Motor neuron (in vitro differentiated cells): ENCODE results near the gene TCAP. TPM values are rescaled to one million over a fixed set of nuclear protein-coding genes. Genes with fewer than 3 reads are reported as not detected.
A peak's percentile ranks its signal among the peaks of the same experiment; 100 is the strongest.
"Not testable (repeated sequence)": the region's sequence is repeated elsewhere in the genome, so short reads cannot be mapped to it uniquely, and the experiment has no call there.

Experiments
- ATAC-seq, 8 experiments: fragments of 200-7000 bp; cut with Tn5 transposase; replicated peaks in 6 of 8; 2 replicates each; pipeline ENCODE4 v1.8.0; 2021; ENCODE audit warnings: mild to moderate bottlenecking in 8 of 8, moderate library complexity in 8 of 8
- H3K27ac ChIP-seq, 2 donors: fragments of 250-450 bp; sonication (Bioruptor Pico); 2 replicates each; pipeline ENCODE4 v1.9.0; 2021; ENCODE audit warnings: antibody characterized with exemption in 2 of 2, mild to moderate bottlenecking in 2 of 2, moderate library complexity in 1 of 2
- H3K4me1 ChIP-seq, 2 donors: fragments of 250-450 bp; sonication (Bioruptor Pico); replicated peaks in 1 of 2; 2 replicates each; pipeline ENCODE4 v1.6.1; 2021; ENCODE audit warnings: antibody characterized with exemption in 2 of 2, mild to moderate bottlenecking in 2 of 2, moderate library complexity in 1 of 2
- H3K4me3 ChIP-seq, 5 donors: fragments of 250-450 bp; sonication (Bioruptor Pico); 2 replicates each; pipeline ENCODE4 v1.9.0; 2021; ENCODE audit warnings: antibody characterized with exemption in 5 of 5, mild to moderate bottlenecking in 5 of 5, moderate library complexity in 4 of 5
- WGBS, 10 experiments: fragments of 450-650 bp; shearing (Covaris generic); methylation state at CpG; one replicate each; pipeline ENCODE4 v1.0.0; 2022; 5-methylcytosine and 5-hydroxymethylcytosine counted together
- in situ Hi-C, 9 experiments: fragments of 400-800 bp; cut with MboI; loops; one replicate each; pipeline ENCODE4 v1.15.0; 2021; ENCODE audit warnings: low sequenced_read_pairs in 9 of 9, low pct_unique_long_range_greater_than_20kb in 2 of 9; ENCODE audit not compliant: unreplicated experiment in 9 of 9
- total RNA-seq, 8 experiments: library from RNA; unstranded; fragments of 300-600 nt; gene quantifications; 2 replicates each; pipeline versions ENCODE4 v1.2.3 to v1.2.4, GENCODE V29; 2022

The TCAP gene
- total RNA-seq, 8 experiments from 2014 or later = 0.27 to 2.8 (median 1.2) TPM

DNA sequence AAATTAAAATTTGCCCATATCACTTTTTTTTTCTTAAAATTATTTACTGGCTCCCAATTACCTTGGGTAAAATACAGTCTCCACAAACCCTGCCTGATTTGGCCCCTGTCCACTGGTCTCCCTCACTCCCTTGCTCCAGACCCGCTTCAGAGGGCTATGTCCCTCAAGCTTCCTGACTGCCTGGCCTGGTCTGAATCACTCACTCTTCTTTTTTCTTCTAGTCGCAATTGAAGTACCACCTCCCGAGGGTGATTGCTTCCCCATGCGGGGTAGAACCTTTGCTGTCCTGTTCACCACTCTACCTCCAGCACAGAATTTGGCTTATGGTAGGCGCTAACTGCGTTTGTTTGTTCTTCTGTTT, 23.3 kb downstream of the TCAP start:
- peaks cover 6 to 11% of the 10 kb centered on the region in 2 donors for H3K4me1 ChIP-seq
- ATAC-seq = no peak
- in situ Hi-C loops = no loop called here
- WGBS, 10 experiments = 0 to 67% (median 36%) methylated on average over 1 to 6 of the region's 6 CpGs; no CpG with 5 or more reads in 2 of the 10 experiments
- peak overlapping the region; percentile 44 to 99 (median 55) for H3K4me3 ChIP-seq
- peak overlapping the region in 1 of 2 donors; percentile 100 for H3K27ac ChIP-seq

DNA sequence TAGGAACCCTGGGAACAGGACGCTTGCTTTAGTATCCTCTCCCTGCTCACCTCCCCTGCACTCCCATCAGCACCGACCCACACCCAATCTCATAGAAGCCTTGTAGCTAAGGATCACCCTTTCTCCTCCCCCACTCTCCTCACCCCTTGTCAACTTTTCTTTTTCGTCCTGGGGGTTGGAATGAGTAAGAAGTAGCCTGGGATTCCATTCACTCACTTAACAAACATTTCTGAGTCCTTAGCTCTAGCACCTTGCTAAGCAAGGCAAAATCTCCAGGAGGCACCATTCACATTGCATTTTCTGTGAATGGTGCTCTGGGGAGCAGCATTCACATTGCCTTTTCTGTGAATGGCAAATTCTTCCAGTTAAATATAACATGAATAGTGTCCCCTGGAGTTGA, 23.8 kb downstream of the TCAP start:
- peak overlapping the region in 3 of 5 donors; percentile 44 to 59 (median 55) for H3K4me3 ChIP-seq
- ATAC-seq = no peak
- peaks cover 6 to 11% of the 10 kb centered on the region in 2 donors for H3K4me1 ChIP-seq
- no peak overlapping the region for H3K27ac ChIP-seq
- in situ Hi-C loops = no loop called here
- WGBS, 10 experiments = 0 to 83% (median 18%) methylated on average over 1 to 2 of the region's 3 CpGs; no CpG with 5 or more reads in 3 of the 10 experiments

DNA sequence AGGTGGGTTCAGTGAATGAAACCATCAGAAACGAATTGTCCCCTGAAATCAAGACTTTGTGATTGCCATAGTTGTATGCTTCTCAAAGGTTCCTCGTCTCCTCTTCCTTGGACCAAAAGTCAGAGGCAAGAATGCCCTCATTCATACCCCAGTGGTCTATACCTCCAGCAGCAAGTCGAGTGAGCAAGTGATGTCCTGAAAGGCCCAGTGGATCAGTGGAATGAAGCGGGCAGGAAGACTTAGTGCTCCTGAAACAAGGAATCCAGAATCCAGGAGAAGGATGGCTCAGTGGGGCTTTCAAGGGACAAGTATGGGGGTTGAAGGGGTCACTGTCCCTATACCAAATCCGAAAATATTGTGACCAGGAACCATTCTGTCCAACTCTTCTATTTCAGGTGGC, 29.4 kb downstream of the TCAP start:
- Histone ChIP-seq H3K27ac (no peak overlapping the region), H3K4me1 (peaks cover 9 to 23% of the 10 kb centered on the region in 2 donors), H3K4me3 (no peak overlapping the region)
- WGBS, 10 experiments = 54 to 100% (median 88%) methylated on average over 1 to 5 of the region's 5 CpGs; no CpG with 5 or more reads in 1 of the 10 experiments
- ATAC-seq = no peak
- in situ Hi-C loops = no loop called here

DNA sequence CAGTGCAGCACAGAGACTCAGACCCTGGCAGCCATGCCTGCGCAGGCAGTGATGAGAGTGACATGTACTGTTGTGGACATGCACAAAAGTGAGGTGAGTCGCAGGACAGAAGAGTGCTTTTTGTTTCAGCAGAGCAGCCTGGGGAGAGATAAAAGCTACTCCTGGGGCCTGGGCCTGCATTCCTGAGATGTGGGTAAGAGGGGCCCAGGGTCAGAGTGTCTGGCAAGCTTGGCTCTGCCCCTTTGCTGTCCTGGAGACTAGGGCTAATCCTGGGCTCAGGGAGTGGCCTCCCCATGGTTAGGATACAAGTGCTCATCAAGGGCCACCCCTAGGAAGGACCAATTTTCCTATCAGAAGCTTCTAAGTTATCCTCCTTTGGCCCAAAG, 29.9 kb downstream of the TCAP start:
- in situ Hi-C loops = no loop called here
- WGBS, 10 experiments = 70 to 100% (median 100%) methylated on average over 1 to 2 of the region's 2 CpGs; no CpG with 5 or more reads in 7 of the 10 experiments
- H3K27ac ChIP-seq = no peak overlapping the region
- peak in 1 of 8 experiments; percentile 2 for ATAC-seq
- H3K4me1 ChIP-seq = peaks cover 9 to 23% of the 10 kb centered on the region in 2 donors
- H3K4me3 ChIP-seq = no peak overlapping the region

DNA sequence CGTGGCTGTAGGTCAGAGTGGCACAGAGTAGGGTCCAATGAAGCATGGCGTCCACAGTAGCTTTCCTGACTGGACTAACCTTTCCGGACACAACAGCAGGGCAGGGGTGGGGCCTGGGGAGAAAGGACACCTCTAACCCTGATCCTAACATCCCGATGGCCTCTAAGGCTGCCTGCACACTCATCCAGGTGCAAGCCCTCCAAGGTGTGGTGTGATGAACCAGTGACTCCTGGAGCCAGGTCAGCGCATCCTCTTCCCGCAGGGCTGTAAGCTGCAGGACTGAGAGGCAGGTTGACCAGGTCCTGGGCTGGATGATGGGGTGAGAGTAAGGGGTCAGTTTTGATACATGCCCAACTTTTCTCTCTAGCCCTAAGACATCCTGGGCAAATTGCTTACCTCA, 31.6 kb downstream of the TCAP start:
- 80 to 100% methylated on average over 1 of the region's 6 CpGs; no CpG with 5 or more reads in 8 of the 10 experiments for WGBS, 10 experiments
- Histone ChIP-seq H3K4me3 (no peak overlapping the region), H3K4me1 (peaks cover 9 to 28% of the 10 kb centered on the region in 2 donors), H3K27ac (no peak overlapping the region)
- no peak for ATAC-seq
- in situ Hi-C loops = no loop called here

DNA sequence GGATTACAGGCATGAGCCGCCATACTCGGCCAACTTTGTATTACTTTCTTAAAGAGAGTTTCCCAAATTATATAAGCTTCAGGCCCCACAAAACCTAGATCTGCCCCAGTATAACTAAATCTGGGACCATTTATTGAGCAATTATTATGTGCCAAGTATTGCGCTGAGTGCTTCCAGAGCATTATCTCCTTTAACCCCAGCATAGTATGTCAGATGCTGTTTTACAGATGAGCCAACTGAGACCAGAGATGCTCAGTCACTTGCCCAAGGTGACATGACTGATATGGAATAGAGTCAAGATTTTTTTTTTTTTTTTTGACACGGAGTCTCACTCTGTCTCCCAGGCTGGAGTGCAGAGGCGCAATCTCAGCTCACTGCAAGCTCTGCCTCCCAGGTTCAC, 32.8 kb downstream of the TCAP start:
- Histone ChIP-seq H3K4me1 (peaks cover 9 to 33% of the 10 kb centered on the region in 2 donors), H3K4me3 (no peak overlapping the region), H3K27ac (no peak overlapping the region)
- ATAC-seq = no peak
- in situ Hi-C loops = no loop called here
- 82 to 100% (median 100%) methylated on average over 1 to 4 of the region's 5 CpGs; no CpG with 5 or more reads in 3 of the 10 experiments for WGBS, 10 experiments

DNA sequence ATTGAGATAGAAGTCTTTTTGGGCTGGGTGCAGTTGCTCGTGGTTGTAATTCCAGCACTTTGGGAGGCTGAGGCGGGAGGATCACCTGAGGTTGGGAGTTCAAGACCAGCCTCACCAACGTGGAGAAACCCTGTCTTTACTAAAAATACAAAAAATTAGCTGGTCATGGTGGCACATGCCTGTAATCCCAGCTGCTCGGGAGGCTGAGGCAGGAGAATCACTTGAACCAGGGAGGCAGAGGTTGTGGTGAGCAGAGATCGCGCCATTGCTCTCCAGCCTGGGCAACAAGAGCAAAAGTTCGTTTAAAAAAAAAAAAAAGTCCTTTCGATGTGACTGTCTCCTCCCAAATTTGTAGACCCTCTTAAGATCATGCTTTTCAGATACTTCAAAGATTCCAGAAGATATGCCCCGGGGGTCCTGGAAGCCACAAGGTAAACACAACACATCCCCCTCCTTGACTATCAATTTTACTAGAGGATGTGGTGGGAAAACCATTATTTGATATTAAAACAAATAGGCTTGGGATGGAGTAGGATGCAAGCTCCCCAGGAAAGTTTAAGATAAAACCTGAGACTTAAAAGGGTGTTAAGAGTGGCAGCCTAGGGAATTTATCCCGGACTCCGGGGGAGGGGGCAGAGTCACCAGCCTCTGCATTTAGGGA, 34.1 kb downstream of the TCAP start:
- 15 to 70% (median 28%) methylated on average over 3 to 11 of the region's 11 CpGs; no CpG with 5 or more reads in 1 of the 10 experiments for WGBS, 10 experiments
- H3K27ac ChIP-seq, ATAC-seq, in situ Hi-C loops: not testable (repeated sequence)
- peak overlapping the region; percentile 28 to 50 (median 47) for H3K4me3 ChIP-seq
- H3K4me1 ChIP-seq = peaks cover 9 to 36% of the 10 kb centered on the region in 2 donors

DNA sequence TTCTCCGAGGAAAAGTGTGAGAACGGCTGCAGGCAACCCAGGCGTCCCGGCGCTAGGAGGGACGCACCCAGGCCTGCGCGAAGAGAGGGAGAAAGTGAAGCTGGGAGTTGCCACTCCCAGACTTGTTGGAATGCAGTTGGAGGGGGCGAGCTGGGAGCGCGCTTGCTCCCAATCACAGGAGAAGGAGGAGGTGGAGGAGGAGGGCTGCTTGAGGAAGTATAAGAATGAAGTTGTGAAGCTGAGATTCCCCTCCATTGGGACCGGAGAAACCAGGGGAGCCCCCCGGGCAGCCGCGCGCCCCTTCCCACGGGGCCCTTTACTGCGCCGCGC, 34.6 kb downstream of the TCAP start, which contains the start of gene ERBB2:
ERBB2 (plus strand) TSS at position 247 of the 330 bp plus-strand sequence. CDS start 175 bp downstream, outside the sequence.
- in situ Hi-C loops = no loop called here
- 0 to 3% (median 0%) methylated on average over 2 to 8 of the region's 20 CpGs; no CpG with 5 or more reads in 4 of the 10 experiments for WGBS, 10 experiments
- Histone ChIP-seq H3K27ac (peak within 1 kb of the TSS in 1 of 2 donors; percentile 62), H3K4me1 (peaks cover 9 to 36% of the 10 kb centered on the region in 2 donors), H3K4me3 (peak within 1 kb of the TSS; percentile 28 to 50 (median 47))
- ATAC-seq = peak; percentile 58 to 92 (median 67)

DNA sequence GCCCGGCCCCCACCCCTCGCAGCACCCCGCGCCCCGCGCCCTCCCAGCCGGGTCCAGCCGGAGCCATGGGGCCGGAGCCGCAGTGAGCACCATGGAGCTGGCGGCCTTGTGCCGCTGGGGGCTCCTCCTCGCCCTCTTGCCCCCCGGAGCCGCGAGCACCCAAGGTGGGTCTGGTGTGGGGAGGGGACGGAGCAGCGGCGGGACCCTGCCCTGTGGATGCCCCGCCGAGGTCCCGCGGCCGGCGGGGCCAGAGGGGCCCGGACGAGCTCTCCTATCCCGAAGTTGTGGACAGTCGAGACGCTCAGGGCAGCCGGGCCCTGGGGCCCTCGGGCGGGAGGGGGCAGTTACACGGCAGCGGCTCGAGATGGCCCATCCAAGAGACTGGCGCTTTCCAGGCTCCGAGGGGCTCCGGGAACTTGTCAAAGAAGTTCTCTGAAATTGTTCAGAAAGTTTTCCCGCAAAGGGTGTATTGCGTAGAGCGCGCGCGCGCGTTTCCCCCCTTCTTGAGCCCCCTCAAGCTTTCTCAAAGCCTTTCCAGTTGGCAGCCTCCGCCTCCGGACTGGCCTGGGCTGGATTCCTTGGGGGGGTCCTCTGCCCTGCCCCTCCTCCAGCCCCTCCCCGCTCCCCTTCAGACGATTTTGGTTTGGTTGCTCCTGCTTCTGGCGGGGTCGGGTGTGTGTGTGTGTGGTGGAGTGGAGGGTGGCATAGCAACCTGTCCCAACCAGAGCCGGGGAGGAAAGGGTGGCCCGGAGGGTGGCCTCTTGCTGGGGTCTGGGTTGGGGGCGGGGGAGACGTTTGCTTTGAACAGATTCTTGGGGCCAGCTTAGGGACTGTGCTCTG, 35.2 kb downstream of the TCAP start:
- in situ Hi-C loops = no loop called here
- Histone ChIP-seq H3K27ac (peak overlapping the region in 1 of 2 donors; percentile 62), H3K4me1 (peaks cover 6 to 30% of the 10 kb centered on the region in 2 donors), H3K4me3 (peak overlapping the region; percentile 28 to 50 (median 47))
- WGBS, 10 experiments = 0 to 13% (median 10%) methylated on average over 1 to 7 of the region's 57 CpGs; no CpG with 5 or more reads in 7 of the 10 experiments
- peak; percentile 50 to 77 (median 62) for ATAC-seq

DNA sequence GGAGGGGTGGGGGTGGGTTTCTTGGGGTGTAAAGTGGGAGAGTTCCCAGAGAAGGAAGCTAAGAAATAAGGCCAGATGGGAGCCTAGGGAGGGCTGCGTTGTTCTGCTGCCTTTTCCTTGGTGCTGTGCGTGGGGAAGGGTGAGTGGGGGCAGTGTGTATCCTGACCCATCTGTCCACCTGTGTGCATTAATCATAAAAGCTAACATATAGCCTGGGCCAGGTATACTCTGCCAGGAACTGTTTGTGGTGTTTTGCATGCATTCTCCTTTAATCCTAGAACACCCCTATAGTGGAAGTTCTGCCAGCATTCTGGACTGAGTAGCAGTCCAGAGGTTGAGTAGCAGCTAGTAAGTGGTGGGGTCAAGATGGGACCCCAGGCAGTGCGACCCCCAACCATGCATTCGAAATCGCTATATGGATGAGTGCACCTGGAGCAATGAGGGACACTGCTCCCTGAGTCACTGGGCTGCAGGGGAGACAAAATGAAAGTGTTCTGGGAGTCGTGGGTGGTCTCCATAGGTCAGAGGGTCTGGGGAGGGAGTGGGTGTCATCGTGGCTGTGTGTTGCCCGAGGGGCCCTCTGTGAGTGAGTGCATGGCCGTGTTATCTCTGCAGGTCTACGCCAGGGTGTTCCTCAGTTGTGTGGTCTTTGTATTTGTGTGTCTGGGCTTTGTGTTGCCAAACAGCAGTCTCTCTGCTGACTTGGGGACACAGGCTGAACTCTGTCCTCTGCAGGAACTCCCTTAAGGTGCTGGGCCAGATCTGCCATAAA, 36.0 kb downstream of the TCAP start:
- WGBS, 10 experiments = 0 to 50% (median 0%) methylated on average over 1 to 3 of the region's 10 CpGs; no CpG with 5 or more reads in 5 of the 10 experiments
- ATAC-seq = no peak
- Histone ChIP-seq H3K4me1 (peaks cover 0 to 22% of the 10 kb centered on the region in 2 donors), H3K27ac (no peak overlapping the region), H3K4me3 (peak overlapping the region in 4 of 5 donors; percentile 38 to 50 (median 48))
- in situ Hi-C loops = no loop called here

DNA sequence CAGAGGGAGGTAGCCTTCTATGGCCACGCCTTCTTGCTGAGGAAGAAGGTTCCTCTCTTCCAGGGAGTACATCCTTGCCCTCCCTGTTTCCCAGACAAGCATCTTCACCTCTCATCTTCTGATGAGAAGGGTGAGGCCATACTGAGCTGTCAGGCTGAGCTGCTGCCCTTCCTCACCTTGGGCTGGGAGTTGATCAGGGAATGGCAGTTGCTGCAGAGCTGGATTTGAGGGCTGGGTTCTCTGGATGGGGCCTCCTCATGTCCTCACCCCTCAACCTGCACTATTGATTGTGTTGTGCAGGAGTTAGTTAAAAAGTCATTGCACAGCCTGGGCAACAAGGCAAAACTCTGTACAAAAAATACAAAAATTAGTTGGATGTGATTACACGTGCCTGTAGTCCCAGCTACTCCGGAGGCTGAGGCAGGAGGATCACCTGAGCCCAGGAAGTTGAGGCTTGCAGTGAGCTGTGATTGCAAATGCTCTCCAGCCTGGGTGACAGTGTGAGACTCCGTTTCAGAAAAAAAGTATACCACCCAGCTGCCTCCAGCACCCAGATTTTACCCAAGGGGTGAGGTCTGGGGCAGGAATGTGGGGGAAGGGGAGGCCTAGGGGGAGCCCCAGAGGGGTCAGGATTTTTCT, 36.8 kb downstream of the TCAP start:
- H3K4me3 ChIP-seq = no peak overlapping the region

More for the DNA sequence above, 36.8 kb downstream of the TCAP start:
- in situ Hi-C loops = no loop called here
- Histone ChIP-seq H3K4me1 (peaks cover 0 to 19% of the 10 kb centered on the region in 2 donors), H3K27ac (no peak overlapping the region)
- ATAC-seq = no peak
- WGBS, 10 experiments = 0 to 85% (median 69%) methylated on average over 1 to 3 of the region's 4 CpGs; no CpG with 5 or more reads in 2 of the 10 experiments
